SHP77 treated with DMSO at 0.1 percent for 48 hours (cell line): ENCODE data around the gene COG5.
"Not testable (repeated sequence)": the region's sequence is repeated elsewhere in the genome, so short reads cannot be mapped to it uniquely, and the experiment has no call there.

Experiments used
- DNase-seq: peaks from one replicate; lab custom pipeline; 2025; lab: John Stamatoyannopoulos, UW

Gene COG5

GRCh38 chr7:107220806-107221205 lies 342.9 kb downstream of the COG5 start:
- not testable (repeated sequence) for DNase-seq

- DNase-seq = no peak
Measured at GRCh38 chr7:107220356-107220755, 343.4 kb downstream of the COG5 start.

DNA sequence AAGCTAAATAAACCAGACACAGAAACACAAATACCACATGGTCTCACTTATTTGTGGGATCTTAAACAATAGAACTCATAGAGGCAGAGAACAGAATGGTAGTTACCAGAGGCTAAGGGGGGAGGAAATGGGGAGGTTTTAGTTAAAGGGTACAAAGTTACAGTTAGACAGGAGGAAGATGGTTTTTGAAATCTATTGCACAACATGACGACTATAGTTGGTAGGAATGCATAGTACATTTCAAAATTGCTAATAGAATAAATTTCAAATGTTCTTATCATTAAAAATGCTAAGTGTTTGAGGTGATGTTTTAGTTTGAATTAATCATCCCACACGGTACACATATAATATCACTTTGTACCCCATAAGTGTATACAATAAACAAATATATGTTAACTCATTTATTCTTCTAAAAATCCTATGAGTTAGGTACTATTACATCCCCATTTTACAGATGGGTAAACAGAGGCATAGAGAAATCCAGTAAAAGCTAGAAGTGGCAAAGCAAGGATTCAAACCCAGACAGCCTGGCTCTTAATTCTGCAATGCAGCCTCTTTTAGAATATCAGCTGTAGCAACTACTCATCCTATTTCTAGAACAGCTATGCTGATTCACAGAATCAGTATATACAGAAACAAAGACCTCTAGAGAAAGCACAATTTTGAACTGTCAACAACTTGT lies 344.0 kb downstream of the COG5 start:
- DNase-seq = no peak

- DNase-seq = no peak
Measured at GRCh38 chr7:107213945-107214344, 349.8 kb downstream of the COG5 start.

DNA sequence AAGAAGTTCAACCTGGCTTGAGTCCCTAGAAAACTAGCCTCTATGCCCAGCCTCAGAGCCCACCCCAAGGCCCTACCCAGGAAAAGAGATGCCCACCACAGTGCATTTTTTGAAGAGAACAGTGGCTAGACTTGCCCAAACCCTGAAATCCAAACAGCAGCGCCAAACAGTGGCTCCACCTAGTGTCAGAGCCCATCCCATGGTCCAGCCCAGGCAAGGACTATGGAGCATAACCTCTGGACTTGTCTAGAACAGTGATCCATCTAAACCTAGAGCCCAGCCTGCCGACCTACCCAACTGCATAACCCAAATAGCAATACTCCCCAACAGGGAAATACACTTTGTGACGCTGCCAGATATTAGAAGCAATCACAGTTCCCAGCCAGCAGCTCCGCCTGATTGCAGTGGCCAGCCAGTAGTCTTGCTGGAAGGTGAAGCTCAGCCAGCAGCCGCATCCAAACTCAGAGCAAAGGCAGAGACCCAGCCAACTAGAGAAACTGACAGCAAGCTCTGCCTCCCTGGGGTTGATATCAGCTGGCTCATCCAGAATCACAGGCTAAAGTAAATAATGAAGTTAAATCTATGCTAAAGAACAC lies 350.4 kb downstream of the COG5 start:
- no peak for DNase-seq

DNA sequence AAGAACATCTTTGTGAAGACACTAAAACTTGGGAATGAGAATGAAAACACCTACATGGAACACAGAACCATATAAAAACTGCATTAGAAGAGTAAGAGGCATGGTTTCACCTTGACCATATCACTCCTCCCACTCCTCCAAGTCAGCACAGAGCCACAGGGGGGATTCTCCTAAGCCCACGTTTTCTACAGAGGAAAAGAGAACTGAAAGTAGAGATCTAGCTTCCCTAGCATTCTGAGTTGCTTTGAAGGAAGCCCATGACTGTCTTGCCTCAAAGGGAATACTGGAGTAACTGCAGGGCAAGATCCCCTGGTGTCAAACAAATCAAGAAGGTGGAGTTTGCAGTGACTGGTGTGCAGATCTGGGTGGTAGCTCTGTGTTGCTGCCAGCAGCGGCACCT lies 351.0 kb downstream of the COG5 start:
- no peak for DNase-seq

GRCh38 chr7:107210400-107210799 lies 353.3 kb downstream of the COG5 start:
- no peak for DNase-seq

GRCh38 chr7:107209565-107209964 lies 354.2 kb downstream of the COG5 start:
- DNase-seq = no peak

- no peak for DNase-seq
Measured at GRCh38 chr7:107208563-107208962, 355.2 kb downstream of the COG5 start.

- DNase-seq = no peak
Measured at GRCh38 chr7:107208024-107208521, 355.6 kb downstream of the COG5 start.

- no peak for DNase-seq
Measured at GRCh38 chr7:107207459-107207858, 356.3 kb downstream of the COG5 start.

DNA sequence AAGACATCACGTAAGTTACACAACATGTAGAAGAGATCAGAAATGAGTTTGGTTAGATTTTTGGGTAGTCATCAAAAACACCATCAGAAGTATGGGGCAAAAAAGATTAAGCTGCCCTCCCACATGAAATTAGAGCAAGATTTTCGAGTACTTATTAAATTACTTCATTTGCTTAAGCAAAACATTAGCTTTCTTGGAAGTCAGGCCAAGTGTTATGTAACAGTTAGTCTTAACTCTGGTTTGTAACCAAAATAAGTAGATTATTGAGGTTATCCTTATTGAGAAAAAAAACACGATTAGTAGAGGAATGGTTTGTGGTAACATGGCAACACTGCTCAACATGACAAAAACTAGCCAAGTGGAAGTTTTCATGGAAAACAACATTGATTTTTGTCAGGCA lies 357.0 kb downstream of the COG5 start:
- DNase-seq = no peak

DNA sequence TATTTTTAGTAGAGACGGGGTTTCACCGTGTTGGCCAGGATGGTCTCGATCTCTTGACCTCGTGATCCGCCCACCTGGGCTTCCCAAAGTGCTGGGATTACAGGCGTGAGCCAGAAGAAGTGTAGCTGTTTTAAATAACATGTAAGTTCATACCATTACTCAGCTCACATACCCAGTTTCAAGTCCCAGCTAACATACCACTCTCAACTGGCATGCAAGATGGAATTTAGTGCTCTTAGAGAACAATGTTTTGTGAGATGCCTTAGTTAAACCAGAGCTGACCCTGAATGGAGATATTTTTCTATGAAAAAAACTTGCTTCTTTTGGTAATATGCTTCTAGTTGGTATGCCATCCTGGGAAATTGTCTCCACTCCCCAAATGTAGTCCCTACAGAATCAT lies 357.6 kb downstream of the COG5 start:
- no peak for DNase-seq

GRCh38 chr7:107203607-107204006 lies 360.1 kb downstream of the COG5 start:
- DNase-seq = no peak

GRCh38 chr7:107201795-107202450 lies 361.8 kb downstream of the COG5 start:
- DNase-seq = peak; percentile 39

DNA sequence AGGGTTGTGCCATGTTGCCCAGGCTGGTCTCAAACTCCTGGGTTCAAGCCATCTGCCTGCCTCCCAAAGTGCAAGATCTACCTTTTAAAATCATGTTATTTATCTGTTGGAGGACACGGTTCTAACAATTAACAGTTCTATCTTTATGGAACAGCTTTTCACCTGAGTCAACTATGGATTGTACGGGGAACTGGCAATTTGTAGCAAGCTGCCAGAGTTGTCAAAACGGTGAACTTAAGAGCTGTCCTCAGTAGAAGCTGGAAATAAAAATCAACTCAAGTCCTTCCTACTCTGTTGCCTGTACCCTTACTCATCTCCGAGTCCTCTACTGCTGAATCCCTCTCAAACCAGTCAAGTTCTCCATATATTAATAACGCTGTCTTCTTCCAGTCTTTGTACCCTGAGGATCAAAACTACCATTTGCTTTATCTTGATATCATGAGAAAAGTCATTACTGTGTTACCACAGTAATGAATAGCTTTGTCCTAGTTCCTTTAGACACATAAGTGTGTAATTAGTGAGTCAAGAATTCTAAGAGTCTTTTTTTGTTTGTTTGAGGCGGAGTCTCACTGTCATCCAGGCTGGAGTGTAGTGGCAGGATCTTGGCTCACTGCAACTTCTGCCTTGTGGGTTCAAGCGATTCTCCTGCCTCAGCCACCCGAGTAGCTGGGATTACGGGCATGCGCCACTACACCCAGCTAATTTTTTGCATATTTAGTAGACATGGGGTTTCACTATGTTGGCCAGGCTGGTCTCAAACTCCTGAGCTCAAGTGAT lies 366.7 kb downstream of the COG5 start:
- no peak for DNase-seq

GRCh38 chr7:107194052-107194451 lies 369.7 kb downstream of the COG5 start:
- no peak for DNase-seq

DNA sequence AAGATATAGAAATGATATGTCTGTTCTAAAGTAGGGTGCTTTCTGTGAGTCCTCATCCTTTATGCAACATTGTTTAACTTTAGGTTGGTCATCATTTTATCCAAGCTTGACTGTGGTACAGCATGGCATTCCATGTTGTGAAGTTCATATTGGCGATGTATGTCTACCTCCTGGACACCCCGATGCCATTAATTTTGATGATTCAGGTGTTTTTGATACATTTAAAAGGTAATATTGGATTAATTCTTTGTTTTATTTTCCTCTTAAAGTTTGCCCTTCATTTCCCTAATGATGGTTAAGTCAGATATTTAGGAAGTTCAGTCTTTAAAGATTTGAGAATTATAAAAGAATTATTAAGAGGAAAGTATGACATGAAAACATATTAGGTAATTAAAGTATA lies 373.6 kb downstream of the COG5 start:
- no peak for DNase-seq

DNA sequence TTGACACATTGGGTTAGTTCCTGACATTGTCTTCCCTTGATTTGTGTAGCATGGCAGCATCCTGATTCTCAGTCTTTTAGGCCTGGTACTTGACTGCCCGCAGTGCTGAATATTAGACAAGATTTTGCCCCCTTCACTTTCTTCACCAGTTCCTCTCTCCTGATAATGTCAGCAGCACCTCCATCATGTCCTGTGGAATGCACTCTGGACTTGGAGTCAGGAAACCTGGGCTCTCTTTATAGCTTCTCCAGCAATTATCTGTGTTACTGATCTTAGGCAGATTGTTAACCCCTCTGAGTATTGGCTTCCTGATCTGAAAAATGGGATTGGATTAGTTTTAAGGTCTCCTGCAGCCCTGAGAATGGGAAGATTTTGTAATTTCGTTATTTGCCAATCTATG lies 375.9 kb downstream of the COG5 start:
- no peak for DNase-seq

GRCh38 chr7:107186240-107186639 lies 377.5 kb downstream of the COG5 start:
- DNase-seq = no peak

- DNase-seq = no peak
Measured at GRCh38 chr7:107185716-107186115, 378.0 kb downstream of the COG5 start.

- DNase-seq = no peak
Measured at GRCh38 chr7:107181172-107181571, 382.5 kb downstream of the COG5 start.

- DNase-seq = peak; percentile 28
Measured at GRCh38 chr7:107180378-107180777, 383.3 kb downstream of the COG5 start.
